GM06990 (cell line): ENCODE measurements around the gene CES3.

Source experiments
- DNase-seq: peaks from one replicate; pipeline ENCODE4 v3.0.0-alpha.2; 2011; ENCODE audit not compliant: insufficient read length; ENCODE audit errors: extremely low read depth
- H3K27me3 ChIP-seq: replicated peaks from 2 replicates; pipeline ENCODE4 v1.6.0; 2011; ENCODE audit warnings: low read length; ENCODE audit not compliant: control insufficient read depth, insufficient read depth
- H3K36me3 ChIP-seq: 2 replicates; pipeline ENCODE4 v1.5.1; 2011; ENCODE audit warnings: low read length; ENCODE audit not compliant: control insufficient read depth, insufficient read depth
- H3K4me3 ChIP-seq: replicated peaks from 2 replicates; pipeline ENCODE4 v1.5.1; 2011; ENCODE audit warnings: low read depth, mild to moderate bottlenecking, control low read depth, low read length
- CTCF ChIP-seq: IDR thresholded peaks from 2 replicates; pipeline ENCODE4 v1.5.1; 2011; ENCODE audit warnings: low read length, control low read depth, mild to moderate bottlenecking, inconsistent platforms; ENCODE audit not compliant: insufficient read depth, poor library complexity, severe bottlenecking

Gene CES3

GRCh38 chr16:66961065-66961744 lies at the start of gene CES3:
Gene CES3, plus strand, starts transcription at chr16:66961266. Its CDS starts 42 bp downstream, at chr16:66961308.
- DNase-seq: peak; percentile 62
- H3K36me3 ChIP-seq: no peaks in the 10 kb centered on the region
- TF ChIP-seq CTCF: peak; percentile 91
- H3K4me3 ChIP-seq: peak within 1 kb of the TSS; percentile 45
- H3K27me3 ChIP-seq: no peaks in the 10 kb centered on the region

GRCh38 chr16:66911801-66912200 lies 49.3 kb upstream of the CES3 start:
- no peak for TF ChIP-seq CTCF
- Histone ChIP-seq H3K4me3 (no peak overlapping the region), H3K27me3 (no peaks in the 10 kb centered on the region; the same call in none of the 2 replicates), H3K36me3 (no peaks in the 10 kb centered on the region)
- DNase-seq: no peak

DNA sequence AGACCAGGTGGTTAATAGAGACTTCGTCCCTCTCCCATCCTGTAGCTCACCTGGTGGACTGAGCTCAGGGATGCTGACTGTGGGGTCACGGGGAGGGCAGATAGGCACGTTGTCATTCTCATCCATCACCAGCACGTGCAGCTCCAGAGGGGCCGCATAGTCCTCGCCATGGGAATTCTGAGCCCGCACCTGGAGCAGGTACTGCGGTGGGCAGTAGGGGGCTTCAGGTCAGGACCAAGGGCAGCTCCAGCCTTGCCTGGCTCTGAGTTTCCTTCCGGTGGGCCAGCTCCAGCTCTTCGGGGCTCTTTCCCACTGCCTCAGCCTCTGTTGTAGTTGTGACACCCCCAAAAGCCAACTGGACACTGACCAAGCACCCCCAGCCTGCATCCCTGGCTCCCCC lies 48.0 kb upstream of the CES3 start:
- H3K4me3 ChIP-seq: no peak overlapping the region
- no peak for DNase-seq
- no peak for TF ChIP-seq CTCF

GRCh38 chr16:66913711-66914110 lies 47.4 kb upstream of the CES3 start:
- H3K36me3 ChIP-seq: no peaks in the 10 kb centered on the region
- no peak for TF ChIP-seq CTCF
- no peak overlapping the region for H3K4me3 ChIP-seq
- no peaks in the 10 kb centered on the region; the same call in none of the 2 replicates for H3K27me3 ChIP-seq
- no peak for DNase-seq

More for the DNA sequence above, 48.0 kb upstream of the CES3 start:
- Histone ChIP-seq H3K36me3 (no peaks in the 10 kb centered on the region), H3K27me3 (no peaks in the 10 kb centered on the region; the same call in none of the 2 replicates)

GRCh38 chr16:66914541-66914940 lies 46.5 kb upstream of the CES3 start:
- H3K4me3 ChIP-seq: no peak overlapping the region
- DNase-seq: no peak
- no peak for TF ChIP-seq CTCF
- no peaks in the 10 kb centered on the region for H3K36me3 ChIP-seq
- no peaks in the 10 kb centered on the region; the same call in none of the 2 replicates for H3K27me3 ChIP-seq
